WTC11 (cell line): ENCODE data around the gene LRRC63. TPM values are rescaled to one million over a fixed set of nuclear protein-coding genes. Genes with fewer than 3 reads are reported as not detected.

Source experiments
- ATAC-seq: fragments of 200-7000 bp; cut with Tn5 transposase; 2 replicates; pipeline ENCODE4 v1.10.0; 2021; ENCODE audit warnings: mild to moderate bottlenecking, moderate library complexity
- CTCF ChIA-PET: fragments of 300-600 bp; sonication (Branson Sonifier 250); formaldehyde crosslinking; loops from one replicate; lab custom pipeline; 2021; ENCODE audit warnings: antibody characterized with exemption; lab: Charles Lee
- POLR2A ChIA-PET: fragments of 350-600 bp; sonication (Branson Sonifier 250); formaldehyde crosslinking; loops from one replicate; lab custom pipeline; 2021; ENCODE audit warnings: antibody characterized with exemption; lab: Charles Lee
- DNase-seq: peaks from one replicate; pipeline ENCODE4 v3.0.0; 2021; ENCODE audit warnings: low spot score
- H3K27ac Mint-ChIP-seq: 2 replicates; pipeline ENCODE4 v1.8.0; 2021; ENCODE audit warnings: mixed read lengths
- H3K27me3 Mint-ChIP-seq: 2 replicates; pipeline ENCODE4 v1.8.0; 2021; ENCODE audit warnings: low read depth, mild to moderate bottlenecking, moderate library complexity, mixed read lengths
- H3K36me3 Mint-ChIP-seq: 2 replicates; pipeline ENCODE4 v1.8.0; 2021; ENCODE audit warnings: mixed read lengths
- H3K4me1 Mint-ChIP-seq: 2 replicates; pipeline ENCODE4 v1.8.0; 2022; ENCODE audit warnings: mixed read lengths
- H3K4me3 Mint-ChIP-seq: 2 replicates; pipeline ENCODE4 v1.8.0; 2021; ENCODE audit warnings: mild to moderate bottlenecking, moderate library complexity, mixed read lengths
- H3K9me3 Mint-ChIP-seq: 2 replicates; pipeline ENCODE4 v1.8.0; 2021; ENCODE audit warnings: mixed read lengths
- ARID4B ChIP-seq: sonication (generic); formaldehyde crosslinking; IDR thresholded peaks from 2 replicates; pipeline ENCODE4 v1.8.0; 2023; ENCODE audit warnings: missing genetic modification reagents, mild to moderate bottlenecking, borderline replicate concordance
- ATF2 ChIP-seq: sonication (generic); formaldehyde crosslinking; IDR thresholded peaks from 2 replicates; pipeline ENCODE4 v1.8.1; 2022; ENCODE audit warnings: low read depth, missing genetic modification reagents, borderline replicate concordance
- ATF3 ChIP-seq: sonication (generic); formaldehyde crosslinking; conservative IDR thresholded peaks from 2 replicates; pipeline ENCODE4 v1.8.1; 2022; ENCODE audit warnings: mild to moderate bottlenecking, missing genetic modification reagents
- ATF6 ChIP-seq: sonication (generic); formaldehyde crosslinking; IDR thresholded peaks from 2 replicates; pipeline ENCODE4 v1.8.1; 2023; ENCODE audit warnings: mild to moderate bottlenecking, missing genetic modification reagents
- E2F4 ChIP-seq: sonication (generic); formaldehyde crosslinking; IDR thresholded peaks from 2 replicates; pipeline ENCODE4 v1.8.1; 2022; ENCODE audit warnings: low read depth, mild to moderate bottlenecking, moderate library complexity, missing genetic modification reagents, borderline replicate concordance
- FOXJ3 ChIP-seq: sonication (generic); formaldehyde crosslinking; IDR thresholded peaks from 2 replicates; pipeline ENCODE4 v1.9.0; 2021; ENCODE audit warnings: missing genetic modification reagents, mild to moderate bottlenecking, borderline replicate concordance
- FOXK1 ChIP-seq: sonication (generic); formaldehyde crosslinking; IDR thresholded peaks from 2 replicates; pipeline ENCODE4 v1.8.0; 2022; ENCODE audit warnings: mild to moderate bottlenecking, moderate library complexity, missing genetic modification reagents
- HMGXB4 ChIP-seq: sonication (generic); formaldehyde crosslinking; IDR thresholded peaks from 2 replicates; pipeline ENCODE4 v1.8.1; 2023; ENCODE audit warnings: mild to moderate bottlenecking, moderate library complexity, missing genetic modification reagents
- IRF2 ChIP-seq: sonication (generic); formaldehyde crosslinking; IDR thresholded peaks from 2 replicates; pipeline ENCODE4 v1.8.0; 2022; ENCODE audit warnings: low read depth, missing genetic modification reagents, borderline replicate concordance
- MYBL2 ChIP-seq: sonication (generic); formaldehyde crosslinking; IDR thresholded peaks from 2 replicates; pipeline ENCODE4 v1.8.1; 2023; ENCODE audit warnings: mild to moderate bottlenecking, moderate library complexity, missing genetic modification reagents
- NFYB ChIP-seq: sonication (generic); formaldehyde crosslinking; conservative IDR thresholded peaks from 2 replicates; pipeline ENCODE4 v1.8.0; 2022; ENCODE audit warnings: low read depth, missing genetic modification reagents
- NR3C1 ChIP-seq: sonication (generic); formaldehyde crosslinking; conservative IDR thresholded peaks from 2 replicates; pipeline ENCODE4 v1.8.1; 2023; ENCODE audit warnings: low read depth, mild to moderate bottlenecking, missing genetic modification reagents
- OVOL2 ChIP-seq: fragments of 250-450 bp; sonication (Bioruptor Pico); IDR thresholded peaks from 2 replicates; pipeline ENCODE4 v1.9.0; 2021; ENCODE audit warnings: mild to moderate bottlenecking, borderline replicate concordance
- RELA ChIP-seq: sonication (generic); formaldehyde crosslinking; IDR thresholded peaks from 2 replicates; pipeline ENCODE4 v1.8.1; 2022; ENCODE audit warnings: missing genetic modification reagents, mild to moderate bottlenecking, borderline replicate concordance
- USF2 ChIP-seq: sonication (generic); formaldehyde crosslinking; IDR thresholded peaks from 2 replicates; pipeline ENCODE4 v1.8.1; 2023; ENCODE audit warnings: mild to moderate bottlenecking, missing genetic modification reagents, moderate library complexity
- ZBTB21 ChIP-seq: sonication (generic); formaldehyde crosslinking; IDR thresholded peaks from 2 replicates; pipeline ENCODE4 v1.8.1; 2023; ENCODE audit warnings: mild to moderate bottlenecking, missing genetic modification reagents, borderline replicate concordance
- ZNF232 ChIP-seq: sonication (generic); formaldehyde crosslinking; IDR thresholded peaks from 2 replicates; pipeline ENCODE4 v1.8.0; 2022; ENCODE audit warnings: mild to moderate bottlenecking, missing genetic modification reagents
- ZNF416 ChIP-seq: fragments of 250-450 bp; sonication (Bioruptor Pico); IDR thresholded peaks from 2 replicates; pipeline ENCODE4 v1.9.0; 2021; ENCODE audit warnings: mild to moderate bottlenecking, inconsistent platforms
- total RNA-seq: library from RNA; stranded (reverse); gene quantifications from 3 replicates; pipeline ENCODE4 v1.2.3, GENCODE V29; 2021

Gene LRRC63
- total RNA-seq, 1 experiment from 2014 or later: not detected

- Mint-ChIP-seq H3K27me3 (peaks cover 17% of the 10 kb centered on the region), H3K27ac (no peak overlapping the region), H3K36me3 (no peaks in the 10 kb centered on the region), H3K9me3 (no peaks in the 10 kb centered on the region), H3K4me3 (no peak overlapping the region), H3K4me1 (peaks cover 17% of the 10 kb centered on the region)
- TF ChIP-seq ARID4B (CRISPR knock-in tag): no peak
- no peak for TF ChIP-seq ATF2 (CRISPR knock-in tag)
- TF ChIP-seq ATF3: no peak
- ATAC-seq (no peak), DNase-seq (no peak)
- CTCF ChIA-PET: interaction anchor here (1.6 kb wide), 1 partner anchor 29 kb away, joined by 3 read pairs; no protein-coding TSS in a partner anchor
- POLR2A ChIA-PET: interaction anchor here (0.6 kb wide), 1 partner anchor 30 kb away, joined by 3 read pairs; no protein-coding TSS in a partner anchor
These were observed 42.0 kb upstream of the LRRC63 start for GRCh38 chr13:46169758-46170157.

GRCh38 chr13:46170268-46170667 is 41.5 kb upstream of the LRRC63 start:
- no peak overlapping the region for H3K27ac Mint-ChIP-seq
- TF ChIP-seq HMGXB4 (CRISPR knock-in tag): no peak
- TF ChIP-seq E2F4: no peak
- TF ChIP-seq ATF6 (CRISPR knock-in tag): no peak
- no peak for TF ChIP-seq USF2 (CRISPR knock-in tag)
- TF ChIP-seq MYBL2 (CRISPR knock-in tag): no peak
- no peak for TF ChIP-seq ZNF416 (CRISPR knock-in tag)
- TF ChIP-seq IRF2 (CRISPR knock-in tag): no peak
- TF ChIP-seq NFYB: no peak
- no peak for TF ChIP-seq ZNF232 (CRISPR knock-in tag)
- TF ChIP-seq NR3C1: no peak
- no peak for TF ChIP-seq FOXJ3
- no peak for TF ChIP-seq ZBTB21
- no peak for TF ChIP-seq FOXK1
- no peak for TF ChIP-seq OVOL2
- TF ChIP-seq RELA (CRISPR knock-in tag): no peak
- CTCF ChIA-PET: interaction anchor here (1.0 to 2.3 kb wide), 3 partner anchors 10 to 29 kb away, joined by 3 to 19 read pairs (median 3); no protein-coding TSS in a partner anchor
- no peaks in the 10 kb centered on the region for H3K36me3 Mint-ChIP-seq
- H3K9me3 Mint-ChIP-seq: no peaks in the 10 kb centered on the region
- H3K4me3 Mint-ChIP-seq: no peak overlapping the region
- peaks cover 17% of the 10 kb centered on the region for H3K4me1 Mint-ChIP-seq
- peaks cover 17% of the 10 kb centered on the region for H3K27me3 Mint-ChIP-seq
- POLR2A ChIA-PET: interaction anchor here (0.6 kb wide), 1 partner anchor 30 kb away, joined by 3 read pairs; no protein-coding TSS in a partner anchor
- DNase-seq (no peak), ATAC-seq (peak; percentile 77)
